IMR-90 (cell line): ENCODE data around the gene MRPL20. TPM values are rescaled to one million over a fixed set of nuclear protein-coding genes. Genes with fewer than 3 reads are reported as not detected.

Experiments
- ATAC-seq: fragments of 200-7000 bp; cut with Tn5 transposase; 2 replicates; pipeline ENCODE4 v1.9.1; 2020; ENCODE audit warnings: low read depth, mild to moderate bottlenecking, moderate library complexity
- BruUV-seq: library from RNA; stranded (reverse); fragments of 400-500 nt; replicated peaks from 2 replicates; lab custom pipeline; 2021; lab: Mats Ljungman, UMichigan
- CTCF ChIA-PET: fragments of 300-600 bp; formaldehyde crosslinking; extraction: SDS; loops from one replicate; lab custom pipeline; 2021; ENCODE audit warnings: antibody characterized with exemption; lab: Yijun Ruan, JAX
- POLR2A ChIA-PET: fragments of 300-600 bp; sonication (Branson Sonifier 250); formaldehyde crosslinking; loops from one replicate; lab custom pipeline; 2022; ENCODE audit warnings: antibody characterized with exemption; ENCODE audit not compliant: unreplicated experiment; lab: Charles Lee
- DNase-seq: peaks from one replicate; pipeline ENCODE4 v3.0.0; 2013
- H2AFZ ChIP-seq: replicated peaks from 2 replicates; pipeline ENCODE3; 2013; ENCODE audit warnings: low read length, mild to moderate bottlenecking; ENCODE audit not compliant: poor library complexity
- H2AK5ac ChIP-seq: 2 replicates; pipeline ENCODE4 v1.6.1; 2013; ENCODE audit warnings: low read depth, low read length, inconsistent platforms
- H2AK9ac ChIP-seq: replicated peaks from 2 replicates; pipeline ENCODE3; 2013; ENCODE audit warnings: mild to moderate bottlenecking, low read depth, low read length, moderate library complexity; ENCODE audit not compliant: poor library complexity
- H2BK120ac ChIP-seq: 2 replicates; pipeline ENCODE4 v1.6.1; 2013; ENCODE audit warnings: low read depth, low read length, inconsistent platforms
- H2BK15ac ChIP-seq: 3 replicates; pipeline ENCODE4 v1.6.1; 2013; ENCODE audit warnings: low read depth, low read length, inconsistent platforms
- H2BK20ac ChIP-seq: 2 replicates; pipeline ENCODE4 v1.6.1; 2013; ENCODE audit warnings: low read depth, mild to moderate bottlenecking, inconsistent platforms, low read length, moderate library complexity
- H2BK5ac ChIP-seq: 2 replicates; pipeline ENCODE4 v1.6.1; 2013; ENCODE audit warnings: mild to moderate bottlenecking, low read depth, low read length, inconsistent platforms; ENCODE audit not compliant: poor library complexity, severe bottlenecking
- H3K14ac ChIP-seq: replicated peaks from 2 replicates; pipeline ENCODE4 v1.6.1; 2013; ENCODE audit warnings: low read depth, low read length, inconsistent platforms
- H3K18ac ChIP-seq: 2 replicates; pipeline ENCODE4 v1.6.1; 2013; ENCODE audit warnings: low read depth, low read length, control low read depth
- H3K23ac ChIP-seq: 2 replicates; pipeline ENCODE4 v1.6.1; 2013; ENCODE audit warnings: low read depth, low read length, inconsistent platforms
- H3K27ac ChIP-seq: 2 replicates; pipeline ENCODE4 v1.5.1; 2013; ENCODE audit warnings: mild to moderate bottlenecking, control low read depth, low read length; ENCODE audit not compliant: insufficient read depth
- H3K27me3 ChIP-seq: 2 replicates; pipeline ENCODE4 v1.6.1; 2013; ENCODE audit warnings: low read length; ENCODE audit not compliant: control insufficient read depth, insufficient read depth
- H3K36me3 ChIP-seq: 2 replicates; pipeline ENCODE4 v1.6.1; 2013; ENCODE audit warnings: low read length, mixed read lengths; ENCODE audit not compliant: control insufficient read depth, insufficient read depth
- H3K4ac ChIP-seq: 2 replicates; pipeline ENCODE4 v1.6.1; 2013; ENCODE audit warnings: low read depth, low read length, inconsistent platforms
- H3K4me1 ChIP-seq: 2 replicates; pipeline ENCODE4 v1.6.1; 2013; ENCODE audit warnings: low read length, mixed read lengths; ENCODE audit not compliant: control insufficient read depth, insufficient read depth
- H3K4me2 ChIP-seq: 2 replicates; pipeline ENCODE4 v1.6.1; 2013; ENCODE audit warnings: low read depth, mild to moderate bottlenecking, control low read depth, low read length, moderate library complexity
- H3K4me3 ChIP-seq: 2 replicates; pipeline ENCODE4 v1.5.1; 2013; ENCODE audit warnings: low read depth, mild to moderate bottlenecking, control low read depth, low read length, moderate library complexity; ENCODE audit not compliant: insufficient read depth
- H3K56ac ChIP-seq: 2 replicates; pipeline ENCODE4 v1.6.1; 2013; ENCODE audit warnings: low read length, inconsistent platforms; ENCODE audit not compliant: insufficient read depth; ENCODE audit errors: extremely low read depth
- H3K79me1 ChIP-seq, 2 experiments: 2 replicates each; pipeline ENCODE4 v1.6.1; 2013; ENCODE audit warnings: low read length in 2 of 2, inconsistent platforms in 1 of 2, low read depth in 1 of 2
- H3K9ac ChIP-seq: 2 replicates; pipeline ENCODE4 v1.6.1; 2013; ENCODE audit warnings: low read depth, low read length, control low read depth
- H3K9me1 ChIP-seq: 2 replicates; pipeline ENCODE4 v1.6.1; 2013; ENCODE audit warnings: low read length, inconsistent platforms; ENCODE audit not compliant: insufficient read depth
- H3K9me3 ChIP-seq: 2 replicates; pipeline ENCODE4 v1.6.1; 2013; ENCODE audit warnings: low read length; ENCODE audit not compliant: control insufficient read depth, insufficient read depth
- H4K20me1 ChIP-seq: 2 replicates; pipeline ENCODE4 v1.6.1; 2013; ENCODE audit warnings: low read length, inconsistent platforms; ENCODE audit not compliant: insufficient read depth
- H4K5ac ChIP-seq: 2 replicates; pipeline ENCODE4 v1.6.1; 2013; ENCODE audit warnings: mild to moderate bottlenecking, low read depth, low read length, control low read depth
- H4K8ac ChIP-seq, 2 experiments: 2 replicates each; pipeline ENCODE4 v1.6.1; 2013; ENCODE audit warnings: low read depth in 2 of 2, low read length in 2 of 2, control low read depth in 1 of 2, inconsistent platforms in 1 of 2
- H4K91ac ChIP-seq: 2 replicates; pipeline ENCODE4 v1.6.1; 2013; ENCODE audit warnings: low read depth, low read length, inconsistent platforms; ENCODE audit not compliant: insufficient read depth
- BHLHE40 ChIP-seq: fragments of 150-350 bp; IDR thresholded peaks from 2 replicates; pipeline ENCODE4 v1.6.1; 2016; ENCODE audit warnings: mild to moderate bottlenecking, low read depth, low read length
- CEBPB ChIP-seq: IDR thresholded peaks from 2 replicates; pipeline ENCODE4 v1.6.1; 2012; ENCODE audit warnings: low read depth, low read length, improper control_type of control experiment
- CHD1 ChIP-seq: IDR thresholded peaks from 2 replicates; pipeline ENCODE4 v1.6.1; 2012; ENCODE audit warnings: low read depth, low read length, improper control_type of control experiment
- CTCF ChIP-seq: conservative IDR thresholded peaks from 2 replicates; pipeline ENCODE4 v1.5.1; 2012; ENCODE audit warnings: mild to moderate bottlenecking, low read depth, low read length, improper control_type of control experiment
- ELK1 ChIP-seq: fragments of 150-350 bp; IDR thresholded peaks from 2 replicates; pipeline ENCODE4 v1.6.1; 2016; ENCODE audit warnings: low read depth, mild to moderate bottlenecking, low read length, moderate library complexity, borderline replicate concordance
- MAFK ChIP-seq: IDR thresholded peaks from 2 replicates; pipeline ENCODE4 v1.6.1; 2012; ENCODE audit warnings: low read depth, low read length, improper control_type of control experiment
- NFE2L2 ChIP-seq: fragments of 150-350 bp; IDR thresholded peaks from 2 replicates; pipeline ENCODE4 v1.6.1; 2016; ENCODE audit warnings: low read depth, mild to moderate bottlenecking, low read length
- POLR2A ChIP-seq: IDR thresholded peaks from 2 replicates; pipeline ENCODE4 v1.6.1; 2012; ENCODE audit warnings: mild to moderate bottlenecking, low read depth, low read length
- RCOR1 ChIP-seq: IDR thresholded peaks from 2 replicates; pipeline ENCODE4 v1.6.1; 2012; ENCODE audit warnings: mild to moderate bottlenecking, low read length, improper control_type of control experiment; ENCODE audit not compliant: insufficient replicate concordance
- RFX5 ChIP-seq: IDR thresholded peaks from 2 replicates; pipeline ENCODE4 v1.8.0; 2012; ENCODE audit warnings: low read depth, mild to moderate bottlenecking, low read length, moderate library complexity
- USF2 ChIP-seq: fragments of 150-350 bp; IDR thresholded peaks from 2 replicates; pipeline ENCODE4 v1.6.1; 2017; ENCODE audit warnings: mild to moderate bottlenecking, antibody characterized with exemption, low read length, low read depth
- WGBS, 2 experiments: methylation state at CpG; one replicate each; pipeline versions ENCODE4 v1.1.5 to v1.1.7; 2013; ENCODE audit warnings: missing lambda C conversion rate in 2 of 2; ENCODE audit not compliant: insufficient read length in 1 of 2; ENCODE audit errors: extremely low coverage in 2 of 2; 5-methylcytosine and 5-hydroxymethylcytosine counted together
- dilution Hi-C: fragments of 300-500 bp; cut with HindIII; formaldehyde crosslinking; loops from one replicate; pipeline ENCODE4 v1.14.3; 2018; ENCODE audit warnings: low sequenced_read_pairs; ENCODE audit not compliant: unreplicated experiment
- in situ Hi-C: fragments of 300-500 bp; cut with MboI; formaldehyde crosslinking; loops from 3 replicates; pipeline ENCODE4 v1.14.3; 2019; ENCODE audit warnings: low sequenced_read_pairs, inconsistent platforms, mixed read lengths
- intact Hi-C: fragments of 100-400 bp; cut with micrococcal nuclease; formaldehyde crosslinking; loops from 2 replicates; pipeline ENCODE4 v1.10.0; 2022
- polyA plus RNA-seq, 3 experiments: library from polyadenylated mRNA; depleted of rRNA; stranded (reverse); fragments of >200 nt; gene quantifications; 2 replicates each; pipeline ENCODE4 v1.2.3, GENCODE V29; 2012; ENCODE audit warnings: low replicate concordance in 1 of 3
- total RNA-seq: library from RNA; depleted of rRNA; stranded (reverse); fragments of >200 nt; gene quantifications from 2 replicates; pipeline ENCODE4 v1.2.3, GENCODE V29; 2012

MRPL20 gene
- total and polyA plus RNA-seq, 2 of the 4 experiments (the other 2 are of a cell fraction), result 141 to 157 TPM

GRCh38 chr1:1374589-1374928 is 32.5 kb downstream of the MRPL20 start:
- no peaks in the 10 kb centered on the region for H3K27me3 ChIP-seq
- H3K9ac ChIP-seq, result peak overlapping the region; percentile 47
- H2BK20ac ChIP-seq, result no peak overlapping the region
- intact Hi-C loops (no loop called here), dilution Hi-C loops (no loop called here), in situ Hi-C loops (no loop called here)
- peaks cover 8% of the 10 kb centered on the region for H3K36me3 ChIP-seq
- peak overlapping the region; percentile 94 for H2AK9ac ChIP-seq
- H4K8ac ChIP-seq, result peak overlapping the region; percentile 35 to 64; a peak in 2 of 4 replicates
- peaks cover 12% of the 10 kb centered on the region for H3K4me1 ChIP-seq
- H2BK5ac ChIP-seq, result peak overlapping the region; percentile 59
- BruUV-seq, result no TSS peak
- peaks cover 3 to 50% of the 10 kb centered on the region in 2 experiments; a peak in 3 of 4 replicates for H3K79me1 ChIP-seq
- peak overlapping the region; percentile 16; the same call in 1 of the 2 replicates for H3K56ac ChIP-seq
- ATAC-seq, result no peak
- no peaks in the 10 kb centered on the region for H3K9me3 ChIP-seq
- H3K4me2 ChIP-seq, result peak overlapping the region; percentile 96
- H2BK120ac ChIP-seq, result 0 out of 2 replicates have a peak overlapping the region, but pooled peaks have one; percentile 8
- ChIA-PET CTCF (interaction anchor here (0.5 to 1.0 kb wide), 2 partner anchors 55 to 284 kb away, joined by 3 to 4 read pairs; no protein-coding TSS in a partner anchor), POLR2A (interaction anchor here (0.8 kb wide), 2 partner anchors 15 to 29 kb away, joined by 3 read pairs; no protein-coding TSS in a partner anchor)
- peaks cover 11% of the 10 kb centered on the region; the same call in 1 of the 2 replicates for H4K20me1 ChIP-seq
- H3K27ac ChIP-seq, result peak overlapping the region; percentile 43
- H3K4ac ChIP-seq, result peak overlapping the region; percentile 43
- peak overlapping the region; percentile 9 for H4K91ac ChIP-seq
- DNase-seq, result no peak
- WGBS, 2 experiments, result 0% methylated on average over 8 of the region's 24 CpGs; no CpG with 5 or more reads in 1 of the 2 experiments
- peak overlapping the region; percentile 71; the same call in 1 of the 2 replicates for H3K14ac ChIP-seq
- no peak overlapping the region for H4K5ac ChIP-seq
- 0 out of 2 replicates have a peak overlapping the region, but pooled peaks have one; percentile 59 for H3K23ac ChIP-seq
- no peak overlapping the region for H3K18ac ChIP-seq
- H3K9me1 ChIP-seq, result 0 out of 2 replicates have a peak, but pooled peaks cover 5% of the 10 kb centered on the region
- H2BK15ac ChIP-seq, result no peak overlapping the region
- TF ChIP-seq POLR2A, result no peak
- TF ChIP-seq CTCF, result no peak
- no peak for TF ChIP-seq NFE2L2
- TF ChIP-seq RCOR1, result no peak
- TF ChIP-seq MAFK, result no peak
- no peak for TF ChIP-seq BHLHE40
- no peak for TF ChIP-seq CEBPB
- TF ChIP-seq CHD1, result no peak
- no peak for TF ChIP-seq USF2
- no peak for TF ChIP-seq RFX5
- TF ChIP-seq ELK1, result no peak
- H2AK5ac ChIP-seq, result peak overlapping the region; percentile 72
- peak overlapping the region; percentile 93 for H2AFZ ChIP-seq
- H3K4me3 ChIP-seq, result peak overlapping the region; percentile 59
